NCI-H774 (cell line): Measurements from ENCODE around the gene OXT.
"Not testable (repeated sequence)": the region's sequence is repeated elsewhere in the genome, so short reads cannot be mapped to it uniquely, and the experiment has no call there.

ENCODE experiments used
- DNase-seq: peaks from one replicate; lab custom pipeline; 2025; lab: John Stamatoyannopoulos, UW

OXT gene

DNA sequence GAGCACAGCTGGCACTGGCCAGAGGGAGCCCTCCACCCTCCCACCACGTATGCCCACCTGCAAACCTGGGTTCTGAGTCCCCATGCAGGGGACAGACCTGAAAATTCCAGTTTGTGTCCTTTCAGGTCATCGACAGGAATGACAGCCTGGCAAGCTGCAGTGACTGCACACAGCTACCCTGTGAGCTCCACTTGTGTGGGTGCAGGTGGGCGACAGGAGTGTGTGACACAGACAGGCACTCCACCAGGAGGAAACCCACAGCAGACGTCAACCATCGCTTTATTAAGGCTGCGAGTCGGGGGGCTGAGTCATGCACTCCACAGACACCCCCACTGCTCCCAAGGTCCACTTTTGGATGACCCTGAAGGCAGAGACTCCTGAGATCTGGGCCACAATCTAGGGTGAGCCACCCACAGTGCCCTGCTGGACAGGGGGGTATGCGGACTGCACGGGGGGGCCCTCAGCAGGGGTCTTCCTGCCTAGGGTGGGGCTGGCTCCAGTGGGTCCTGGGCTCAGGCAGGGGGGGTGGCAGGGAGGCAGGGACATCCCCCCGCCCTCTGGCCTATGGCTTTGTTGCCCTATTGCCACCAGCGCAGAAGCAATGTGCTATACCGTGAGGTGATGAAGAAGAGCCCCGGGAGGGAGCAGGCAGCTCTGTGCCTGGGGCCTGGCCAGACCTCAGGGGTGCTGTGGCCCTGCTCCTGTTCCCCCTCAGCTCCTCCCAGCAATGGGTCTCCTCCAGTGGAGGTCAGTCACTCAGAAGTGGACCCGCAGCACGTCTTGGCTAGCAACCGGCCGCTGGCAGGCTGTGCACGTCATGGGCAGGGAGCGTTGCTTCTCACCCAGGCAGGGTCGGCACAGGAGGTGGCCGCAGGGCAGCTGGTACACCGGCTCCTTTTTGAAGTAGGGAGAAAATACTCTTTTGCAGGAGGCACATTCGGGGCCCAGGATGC lies 38.2 kb downstream of the OXT start:
- DNase-seq: no peak

GRCh38 chr20:3111507-3111906 lies 40.1 kb downstream of the OXT start:
- no peak for DNase-seq

DNA sequence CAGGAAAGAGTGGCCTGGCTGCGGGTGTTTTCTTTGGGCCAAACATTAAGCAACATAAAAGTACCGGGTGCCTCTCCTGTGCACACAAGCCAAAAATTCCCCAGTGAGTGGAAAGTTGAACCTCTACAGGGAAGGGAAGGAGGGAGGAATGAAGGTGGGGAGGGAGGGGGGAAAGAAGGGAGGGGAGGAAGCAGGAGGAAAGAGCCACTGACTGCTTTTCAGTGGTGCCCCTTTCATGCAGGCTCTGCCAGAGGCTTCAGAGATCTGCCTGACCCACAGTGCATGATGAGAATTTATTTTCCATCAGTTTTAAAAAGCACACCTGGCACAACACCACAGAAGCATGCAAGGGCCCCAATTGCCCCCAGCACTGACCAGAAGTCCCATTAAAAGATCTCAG lies 40.6 kb downstream of the OXT start:
- no peak for DNase-seq

DNA sequence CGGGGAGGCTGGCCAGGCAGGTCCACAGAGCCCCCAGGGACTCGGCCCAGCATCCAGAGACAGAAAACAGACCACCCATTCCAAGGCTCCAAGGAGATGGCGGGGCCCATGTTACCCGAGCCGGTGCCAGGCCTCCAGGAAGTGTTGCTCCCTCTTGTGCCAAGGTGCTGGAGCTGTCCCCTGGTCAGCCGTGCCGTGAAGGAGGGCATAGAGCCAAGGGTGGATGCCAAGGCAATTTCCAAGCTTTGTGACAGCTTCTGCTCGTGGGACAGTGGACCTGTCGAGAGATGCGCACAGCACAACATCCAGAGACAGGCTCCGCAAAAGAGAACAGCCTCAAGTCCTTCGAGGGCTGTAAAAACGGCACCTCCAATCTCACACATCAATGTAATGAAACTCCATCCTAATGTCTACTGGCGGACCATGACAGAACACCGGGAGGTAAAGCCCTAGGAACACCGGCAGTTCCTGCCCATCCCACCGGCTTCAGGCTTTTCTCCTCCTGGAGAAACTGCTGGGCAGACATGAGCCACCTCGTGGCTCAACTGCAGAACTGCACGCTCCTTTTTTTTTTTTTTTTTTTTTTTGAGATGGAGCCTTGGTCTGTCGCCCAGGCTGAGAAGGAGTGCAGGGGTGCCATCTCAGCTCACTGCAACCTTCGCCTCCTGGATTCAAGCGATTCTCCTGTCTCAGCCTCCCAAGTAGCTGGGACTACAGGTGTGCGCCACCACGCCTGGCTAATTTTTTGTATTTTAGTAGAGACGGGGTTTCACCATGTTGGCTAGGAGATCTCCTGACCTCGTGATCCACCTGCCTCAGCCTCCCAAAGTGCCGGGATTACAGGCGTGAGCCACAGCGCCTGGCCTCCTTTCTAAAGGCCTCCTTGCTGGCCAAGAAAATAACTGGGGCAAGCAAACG lies 44.0 kb downstream of the OXT start:
- no peak for DNase-seq

DNA sequence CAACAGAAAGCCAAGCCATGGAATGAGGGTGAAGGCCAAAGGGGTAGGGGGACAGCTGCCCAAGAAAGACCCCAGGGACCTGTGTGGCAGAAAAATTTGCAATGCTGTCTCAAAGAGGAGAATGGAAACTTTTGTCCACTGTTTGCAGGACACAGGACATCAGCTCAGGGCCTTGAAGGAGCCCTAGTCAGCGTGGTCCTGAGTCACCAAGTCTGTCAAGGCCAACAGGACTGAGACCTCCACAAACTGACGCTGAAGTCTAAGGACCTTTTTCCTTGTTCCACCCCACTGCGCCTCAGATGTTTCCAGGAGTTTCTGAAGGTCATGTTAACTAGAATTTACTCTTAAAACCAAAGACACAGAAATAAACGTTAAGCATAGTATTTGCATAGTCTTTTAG lies 44.9 kb downstream of the OXT start:
- no peak for DNase-seq

DNA sequence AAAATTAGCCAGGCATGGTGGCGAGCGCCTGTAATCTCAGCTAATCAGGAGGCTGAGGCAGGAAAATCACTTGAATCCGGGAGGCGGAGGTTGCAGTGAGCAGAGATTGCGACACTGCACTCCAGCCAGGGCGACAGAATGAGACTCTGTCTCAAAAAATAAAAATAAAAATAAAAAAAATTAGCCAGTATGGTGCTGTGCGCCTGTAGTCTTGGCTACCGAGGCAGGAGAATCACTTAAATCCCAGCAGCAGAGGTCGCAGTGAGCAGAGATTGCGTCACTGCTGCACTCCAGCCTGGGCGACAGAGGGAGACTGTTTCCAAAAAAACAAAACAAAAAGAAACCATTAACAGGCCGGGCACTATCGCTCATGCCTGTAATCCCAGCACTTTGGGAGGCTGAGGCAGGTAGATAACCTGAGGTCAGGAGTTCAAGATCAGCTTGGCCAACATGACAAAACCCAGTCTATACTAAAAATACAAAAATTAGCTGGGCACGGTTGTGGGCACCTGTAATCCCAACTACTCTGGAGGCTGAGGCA lies 46.5 kb downstream of the OXT start:
- not testable (repeated sequence) for DNase-seq

DNA sequence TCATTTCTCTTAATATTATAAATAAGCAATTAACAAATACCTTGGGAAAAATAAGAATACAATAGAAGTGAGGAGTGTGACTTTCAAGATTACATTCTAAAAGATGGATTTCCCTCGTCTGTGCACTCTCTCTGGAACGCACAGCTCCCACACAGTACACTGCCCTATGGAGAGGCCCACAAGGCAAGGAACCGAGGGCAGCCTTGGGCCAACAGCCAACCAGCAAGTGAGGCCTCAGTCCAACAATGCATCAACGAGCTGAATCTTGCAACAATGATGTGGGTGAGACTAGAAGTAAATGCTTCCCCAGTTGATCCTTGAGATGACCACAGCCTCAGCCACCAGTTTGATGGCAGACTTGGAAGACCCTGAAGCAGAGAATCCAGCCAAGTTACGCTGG lies 47.6 kb downstream of the OXT start:
- DNase-seq: no peak

DNA sequence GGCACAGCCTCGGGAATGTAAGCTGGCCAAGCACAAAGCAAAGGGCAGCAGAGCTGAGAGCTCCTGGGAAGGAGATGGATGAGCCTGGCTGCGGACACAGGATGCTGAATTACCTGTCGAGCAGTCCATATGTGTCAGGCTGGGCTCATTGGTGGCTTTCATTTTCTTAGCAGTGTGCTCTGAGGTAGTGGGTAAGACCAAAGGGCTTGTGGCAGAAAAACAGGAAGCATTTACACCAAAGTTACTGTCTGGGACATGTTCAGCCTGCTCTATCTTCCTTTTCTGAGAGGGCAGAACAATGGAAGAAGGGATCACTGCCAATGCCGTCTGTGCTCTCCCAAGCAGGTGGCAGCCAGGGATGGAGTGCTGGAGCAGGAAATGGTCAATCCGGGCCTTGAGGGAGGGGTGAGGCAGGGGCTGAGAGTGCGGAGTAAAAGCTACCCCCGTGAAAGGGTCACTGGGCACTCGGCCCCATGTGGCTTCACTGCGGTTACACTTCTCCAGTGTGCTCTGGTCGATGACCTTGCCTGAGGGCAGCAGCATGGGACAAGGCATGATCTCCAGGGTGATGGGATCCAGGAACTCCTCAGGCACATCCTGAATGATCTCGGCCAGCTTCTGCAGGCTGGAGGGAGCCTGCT lies 50.0 kb downstream of the OXT start:
- DNase-seq: no peak
